Fibroblast of lung (primary cell): ENCODE results near the gene TBL1XR1. TPM values are rescaled to one million over a fixed set of nuclear protein-coding genes. Genes with fewer than 3 reads are reported as not detected.
"Not testable (repeated sequence)": the region's sequence is repeated elsewhere in the genome, so short reads cannot be mapped to it uniquely, and the experiment has no call there.

Experiments used
- DNase-seq, 2 donors: peaks; one replicate each; pipeline versions ENCODE4 v3.0.0 to v3.0.0-alpha.2; 2010; ENCODE audit warnings: low read depth in 2 of 2
- H2AFZ ChIP-seq: 2 replicates; pipeline ENCODE4 v1.5.1; 2012; ENCODE audit warnings: low read length, control low read depth, inconsistent platforms
- H3K27ac ChIP-seq: 2 replicates; pipeline ENCODE4 v1.5.1; 2011; ENCODE audit warnings: low read length, control low read depth; ENCODE audit not compliant: insufficient read depth
- H3K27me3 ChIP-seq: 2 replicates; pipeline ENCODE4 v1.5.1; 2011; ENCODE audit warnings: mild to moderate bottlenecking, low read length; ENCODE audit not compliant: control insufficient read depth, insufficient read depth
- H3K36me3 ChIP-seq: 2 replicates; pipeline ENCODE4 v1.5.1; 2011; ENCODE audit warnings: low read length; ENCODE audit not compliant: control insufficient read depth, insufficient read depth
- H3K4me1 ChIP-seq: 2 replicates; pipeline ENCODE4 v1.5.1; 2011; ENCODE audit warnings: low read length; ENCODE audit not compliant: control insufficient read depth, insufficient read depth; ENCODE audit errors: extremely low read depth
- H3K4me2 ChIP-seq: 2 replicates; pipeline ENCODE4 v1.5.1; 2011; ENCODE audit warnings: low read length, control low read depth; ENCODE audit not compliant: insufficient read depth; ENCODE audit errors: extremely low read depth
- H3K4me3 ChIP-seq, 4 experiments: fragments of 200-600 bp in 1 of 4; sonication (generic) in 1 of 4; replicated peaks in 1 of 4; 2 replicates each; pipeline ENCODE4 v1.5.1; 2011 to 2016; ENCODE audit warnings: low read length in 4 of 4, low read depth in 3 of 4, mild to moderate bottlenecking in 3 of 4, control low read depth in 2 of 4, inconsistent platforms in 1 of 4, mixed read lengths in 1 of 4; ENCODE audit not compliant: insufficient read depth in 1 of 4; ENCODE audit errors: control extremely low read depth in 1 of 4
- H3K79me2 ChIP-seq: 2 replicates; pipeline ENCODE4 v1.5.1; 2012; ENCODE audit warnings: mild to moderate bottlenecking, low read length, inconsistent platforms; ENCODE audit not compliant: control insufficient read depth, insufficient read depth
- H3K9ac ChIP-seq: 2 replicates; pipeline ENCODE4 v1.5.1; 2011; ENCODE audit warnings: mild to moderate bottlenecking, low read length, control low read depth; ENCODE audit not compliant: insufficient read depth
- H3K9me3 ChIP-seq: 2 replicates; pipeline ENCODE4 v1.5.1; 2012; ENCODE audit warnings: low read depth, low read length; ENCODE audit not compliant: control insufficient read depth, insufficient read depth
- H4K20me1 ChIP-seq: 2 replicates; pipeline ENCODE4 v1.5.1; 2011; ENCODE audit warnings: low read length; ENCODE audit not compliant: control insufficient read depth, insufficient read depth; ENCODE audit errors: extremely low read depth
- CTCF ChIP-seq, 2 donors: IDR thresholded peaks in 1 of 2; conservative IDR thresholded peaks in 1 of 2; 1 replicate in 1 of 2; 2 replicates in 1 of 2; pipeline ENCODE4 v1.5.1; 2011 to 2012; ENCODE audit warnings: low read length in 2 of 2, control low read depth in 1 of 2, inconsistent platforms in 1 of 2, low read depth in 1 of 2, mild to moderate bottlenecking in 1 of 2
- EZH2 ChIP-seq: IDR thresholded peaks from 2 replicates; pipeline ENCODE4 v1.5.1; 2012; ENCODE audit warnings: low read length, control low read depth, mild to moderate bottlenecking; ENCODE audit errors: missing control alignments
- polyA plus RNA-seq, 2 donors: library from polyadenylated mRNA; depleted of rRNA in 1 of 2; stranded (reverse) in 1 of 2; unstranded in 1 of 2; fragments of >200 nt; gene quantifications; 2 replicates each; pipeline ENCODE4 v1.2.1, GENCODE V29; 2011 to 2012; ENCODE audit warnings: missing spikeins in 1 of 2
- total RNA-seq: library from RNA; depleted of rRNA; stranded (reverse); fragments of >200 nt; gene quantifications from 2 replicates; pipeline ENCODE4 v1.2.1, GENCODE V29; 2014

TBL1XR1 gene
- total and polyA plus RNA-seq, 2 donors (not counting 1 experiment from before 2014, with no cell fraction given) = 115 to 369 TPM

GRCh38 chr3:177168431-177168830 lies 28.9 kb downstream of the TBL1XR1 start:
- H3K9ac ChIP-seq = no peak overlapping the region
- no peak overlapping the region for H3K27ac ChIP-seq
- H3K36me3 ChIP-seq = no peaks in the 10 kb centered on the region
- H4K20me1 ChIP-seq = no peaks in the 10 kb centered on the region
- no peaks in the 10 kb centered on the region for H3K27me3 ChIP-seq
- no peak for DNase-seq
- no peaks in the 10 kb centered on the region for H3K4me1 ChIP-seq
- no peak for TF ChIP-seq EZH2
- no peak for TF ChIP-seq CTCF (conservative IDR thresholded peaks at IDR 0.05 in 1 of 2, IDR thresholded peaks at IDR 0.05 in 1 of 2; ENCODE audit: low read depth in 1 of 2, low read length in 2 of 2)
- H3K4me2 ChIP-seq = no peak overlapping the region
- peaks cover 96% of the 10 kb centered on the region for H3K79me2 ChIP-seq
- H2AFZ ChIP-seq = no peak overlapping the region
- H3K9me3 ChIP-seq = no peaks in the 10 kb centered on the region
- H3K4me3 ChIP-seq = no peak overlapping the region

- Histone ChIP-seq H3K27me3 (no peaks in the 10 kb centered on the region), H3K79me2 (peaks cover 93% of the 10 kb centered on the region), H3K4me3 (no peak overlapping the region), H4K20me1 (peaks cover 1% of the 10 kb centered on the region), H3K9ac (no peak overlapping the region), H3K27ac (no peak overlapping the region), H3K4me1 (no peaks in the 10 kb centered on the region), H3K4me2 (no peak overlapping the region), H3K36me3 (no peaks in the 10 kb centered on the region), H2AFZ (no peak overlapping the region), H3K9me3 (no peaks in the 10 kb centered on the region)
- DNase-seq = peak in 1 of 2 donors; percentile 28
- TF ChIP-seq EZH2 = no peak
- no peak for TF ChIP-seq CTCF (conservative IDR thresholded peaks at IDR 0.05 in 1 of 2, IDR thresholded peaks at IDR 0.05 in 1 of 2; ENCODE audit: low read depth in 1 of 2, low read length in 2 of 2)
These were observed 34.5 kb downstream of the TBL1XR1 start for GRCh38 chr3:177162742-177163141.

GRCh38 chr3:177161603-177162002 lies 35.7 kb downstream of the TBL1XR1 start:
- H2AFZ ChIP-seq, H3K9ac ChIP-seq, DNase-seq, H3K9me3 ChIP-seq, H3K27ac ChIP-seq, H3K36me3 ChIP-seq, H3K4me1 ChIP-seq, H4K20me1 ChIP-seq, H3K27me3 ChIP-seq, H3K4me2 ChIP-seq, H3K4me3 ChIP-seq: not testable (repeated sequence)
- H3K79me2 ChIP-seq = peaks cover 93% of the 10 kb centered on the region
